Uterus (tissue), 2 donors: ENCODE results near the gene SLC7A6OS.

Experiments
- CTCF ChIP-seq, 4 experiments: fragments of 200-600 bp in 2 of 4; fragments of 450-650 bp in 2 of 4; sonication (generic) in 2 of 4; IDR thresholded peaks; one replicate each; pipeline ENCODE4 v1.5.1; 2016 to 2019; ENCODE audit warnings: antibody characterized with exemption in 4 of 4, mild to moderate bottlenecking in 2 of 4, moderate library complexity in 1 of 4
- POLR2A ChIP-seq, 2 donors: fragments of 450-650 bp; IDR thresholded peaks; one replicate each; pipeline ENCODE4 v1.6.1; 2016; ENCODE audit warnings: antibody characterized with exemption in 2 of 2, mild to moderate bottlenecking in 1 of 2, moderate library complexity in 1 of 2

GRCh38 chr16:68287276-68288251 lies 23.2 kb downstream of the SLC7A6OS start:
- TF ChIP-seq CTCF (IDR thresholded peaks at IDR 0.05), result no peak
- no peak for TF ChIP-seq POLR2A (IDR thresholded peaks at IDR 0.05)
